Spleen (tissue), 7 donors: Measurements from ENCODE around the gene PPAT.

ENCODE experiments used
- CTCF ChIP-seq, 11 experiments: fragments of 200-600 bp in 7 of 11; fragments of 450-650 bp in 4 of 11; sonication (generic) in 4 of 11; IDR thresholded peaks in 8 of 11; conservative IDR thresholded peaks in 3 of 11; 1 replicate in 7 of 11; 2 replicates in 4 of 11; pipeline versions ENCODE4 v1.4.0 to v1.8.0; 2016 to 2021; ENCODE audit warnings: antibody characterized with exemption in 11 of 11, inconsistent platforms in 4 of 11, mild to moderate bottlenecking in 1 of 11
- POLR2A ChIP-seq, 3 donors: fragments of 450-650 bp; IDR thresholded peaks; one replicate each; pipeline ENCODE4 v1.5.1; 2017; ENCODE audit warnings: antibody characterized with exemption in 3 of 3, mild to moderate bottlenecking in 1 of 3
- POLR2AphosphoS5 ChIP-seq, 3 donors: sonication (generic); formaldehyde crosslinking; IDR thresholded peaks; one replicate each; pipeline ENCODE4 v1.5.1; 2017; ENCODE audit warnings: antibody characterized with exemption in 3 of 3
- donor health status: DM: no; HTN: no; CAD: no; lungs with moderate emphysema.
- donor health status: DM: no; HTN: no; CAD: no.
- donor health status: DM: no; HTN: no; CAD: no.

DNA sequence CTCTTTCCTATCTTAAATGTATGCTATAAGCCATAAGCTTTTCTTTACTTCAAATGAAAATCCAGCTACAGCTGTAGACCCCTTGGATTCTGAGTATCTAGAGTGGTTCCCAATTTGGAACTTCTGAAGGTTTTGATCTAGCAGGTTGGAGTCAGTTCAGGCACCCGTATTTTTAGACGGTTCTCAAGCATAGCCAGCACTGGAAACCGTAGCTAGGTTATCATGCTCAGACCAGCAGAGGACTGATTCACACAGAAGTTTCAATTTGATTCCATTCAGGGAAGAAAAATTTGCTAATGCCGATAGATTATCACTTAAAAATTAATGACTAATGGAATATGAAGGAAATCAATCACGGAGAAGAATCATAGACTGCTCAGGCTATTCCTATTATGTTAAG, 11.2 kb downstream of the PPAT start:
- no peak for TF ChIP-seq CTCF (IDR thresholded peaks at IDR 0.05 in 8 of 11, conservative IDR thresholded peaks at IDR 0.05 in 3 of 11)
- TF ChIP-seq POLR2A (IDR thresholded peaks at IDR 0.05): no peak
- no peak for TF ChIP-seq POLR2AphosphoS5 (IDR thresholded peaks at IDR 0.05)
